ENCODE data around the gene MYCT1. TPM values are rescaled to one million over a fixed set of nuclear protein-coding genes. Genes with fewer than 3 reads are reported as not detected.

The MYCT1 gene
- polyA plus RNA-seq, 3 donors: not detected

DNA sequence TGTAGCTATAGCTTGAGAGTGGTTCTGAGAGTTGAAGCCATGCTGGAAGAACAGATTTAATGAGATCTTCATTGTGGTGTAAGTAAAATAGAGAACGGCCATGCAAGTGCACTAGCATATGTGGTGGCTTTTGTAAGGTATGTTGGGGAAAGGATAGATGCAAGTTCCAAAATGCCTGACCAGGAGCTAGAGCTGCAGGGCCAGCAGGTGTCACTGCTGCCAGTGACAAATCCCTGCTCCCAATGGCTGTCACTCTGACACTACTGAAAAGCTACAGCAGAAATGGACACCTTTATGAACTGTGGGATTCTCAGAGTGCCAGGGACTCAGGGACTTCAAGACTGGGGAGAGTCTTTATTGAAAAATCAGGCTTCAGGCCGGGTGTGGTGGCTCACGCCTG is 29.8 kb downstream of the MYCT1 start:
- Histone ChIP-seq H3K4me1 (ENCODE audit: control insufficient read depth in 1 of 2, insufficient read depth in 2 of 2, low read length in 2 of 2) (no peaks in the 10 kb centered on the region), H3K27ac (ENCODE audit: low read depth in 1 of 2, low read length in 2 of 2) (no peak overlapping the region), H3K4me2 (replicated peaks; ENCODE audit: extremely low read depth, low read length, poor library complexity, severe bottlenecking) (no peak overlapping the region), H3K36me3 (replicated peaks in 1 of 2; ENCODE audit: control insufficient read depth in 1 of 2, insufficient read depth in 2 of 2, low read length in 2 of 2) (no peaks in the 10 kb centered on the region), H3K4me3 (replicated peaks in 1 of 3; ENCODE audit: low read depth in 2 of 3, low read length in 3 of 3) (no peak overlapping the region), H2AFZ (ENCODE audit: insufficient read depth, low read depth, low read length, poor library complexity, severe bottlenecking) (no peak overlapping the region), H4K20me1 (ENCODE audit: insufficient read depth, low read length) (no peaks in the 10 kb centered on the region), H3K79me2 (ENCODE audit: insufficient read depth, low read length) (no peaks in the 10 kb centered on the region), H3K9me3 (replicated peaks in 1 of 2; ENCODE audit: control insufficient read depth in 1 of 2, insufficient read depth in 1 of 2, low read length in 2 of 2) (no peaks in the 10 kb centered on the region), H3K27me3 (ENCODE audit: control insufficient read depth in 2 of 2, insufficient read depth in 2 of 2, low read length in 2 of 2) (no peaks in the 10 kb centered on the region), H3K9ac (ENCODE audit: insufficient read depth, low read length, poor library complexity, severe bottlenecking) (no peak overlapping the region)
- DNase-seq: no peak
- WGBS (ENCODE audit: insufficient coverage): 97% methylated on average over 3 of the region's 3 CpGs
- Mint-ChIP-seq H3K27ac (no peak overlapping the region), H3K4me1 (no peaks in the 10 kb centered on the region), H3K27me3 (ENCODE audit: low read depth in 3 of 3) (peaks cover 0 to 4% (median 3%) of the 10 kb centered on the region in 3 donors), H3K4me3 (no peak overlapping the region), H3K36me3 (no peaks in the 10 kb centered on the region), H3K9me3 (peaks cover 0 to 5% (median 0%) of the 10 kb centered on the region in 7 donors)
- intact Hi-C loops (cut with micrococcal nuclease): no loop called here
- no peak for TF ChIP-seq CTCF (IDR thresholded peaks at IDR 0.05)

DNA sequence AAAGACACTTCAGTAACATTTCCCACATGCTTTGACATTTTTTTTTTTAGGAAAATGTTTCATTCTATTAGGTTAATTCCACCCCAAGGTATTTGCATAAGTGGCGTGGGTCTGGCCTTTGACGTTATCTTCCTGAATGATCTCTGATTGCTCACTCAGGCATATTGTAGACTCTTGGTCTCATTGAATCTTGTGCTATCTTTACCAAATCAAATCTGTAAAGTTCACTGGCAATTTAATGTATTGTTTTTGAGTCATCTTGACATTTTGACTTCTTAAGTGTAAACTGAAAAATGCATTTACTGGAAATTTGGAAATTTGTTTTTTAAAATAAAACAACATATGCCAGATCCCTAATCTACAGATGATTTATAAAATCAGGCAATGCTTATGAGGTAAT is 36.9 kb downstream of the MYCT1 start:
- no peak for TF ChIP-seq CTCF (IDR thresholded peaks at IDR 0.05)

More for the DNA sequence above, 36.9 kb downstream of the MYCT1 start:
- Histone ChIP-seq H2AFZ (ENCODE audit: insufficient read depth, low read depth, low read length, poor library complexity, severe bottlenecking) (no peak overlapping the region), H3K27me3 (ENCODE audit: control insufficient read depth in 2 of 2, insufficient read depth in 2 of 2, low read length in 2 of 2) (no peaks in the 10 kb centered on the region), H3K9ac (ENCODE audit: insufficient read depth, low read length, poor library complexity, severe bottlenecking) (no peak overlapping the region), H3K4me1 (ENCODE audit: control insufficient read depth in 1 of 2, insufficient read depth in 2 of 2, low read length in 2 of 2) (no peaks in the 10 kb centered on the region), H4K20me1 (ENCODE audit: insufficient read depth, low read length) (no peaks in the 10 kb centered on the region), H3K36me3 (replicated peaks in 1 of 2; ENCODE audit: control insufficient read depth in 1 of 2, insufficient read depth in 2 of 2, low read length in 2 of 2) (no peaks in the 10 kb centered on the region), H3K4me2 (replicated peaks; ENCODE audit: extremely low read depth, low read length, poor library complexity, severe bottlenecking) (no peak overlapping the region), H3K79me2 (ENCODE audit: insufficient read depth, low read length) (no peaks in the 10 kb centered on the region), H3K27ac (ENCODE audit: low read depth in 1 of 2, low read length in 2 of 2) (no peak overlapping the region), H3K9me3 (replicated peaks in 1 of 2; ENCODE audit: control insufficient read depth in 1 of 2, insufficient read depth in 1 of 2, low read length in 2 of 2) (no peaks in the 10 kb centered on the region), H3K4me3 (replicated peaks in 1 of 3; ENCODE audit: low read depth in 2 of 3, low read length in 3 of 3) (no peak overlapping the region)
- Mint-ChIP-seq H3K27ac (no peak overlapping the region), H3K9me3 (peaks cover 0 to 5% (median 1%) of the 10 kb centered on the region in 7 donors), H3K36me3 (no peaks in the 10 kb centered on the region), H3K4me3 (no peak overlapping the region), H3K27me3 (ENCODE audit: low read depth in 3 of 3) (peaks cover 0 to 1% (median 0%) of the 10 kb centered on the region in 3 donors), H3K4me1 (no peaks in the 10 kb centered on the region)
- intact Hi-C loops (cut with micrococcal nuclease): no loop called here
- no CpG with 5 or more reads among the region's 2 CpGs for WGBS (ENCODE audit: insufficient coverage)
- no peak for DNase-seq
